ENCODE data around the gene PTPRM.

GRCh38 chr18:8056723-8057122, 489.6 kb downstream of the PTPRM start:
- TF ChIP-seq CTCF (IDR thresholded peaks at IDR 0.05; ENCODE audit: extremely low read depth in 1 of 2, insufficient read depth in 1 of 2, low read depth in 1 of 2, low read length in 2 of 2) (no peak), POLR2A (IDR thresholded peaks at IDR 0.05; ENCODE audit: low read depth, low read length) (no peak), EZH2 (IDR thresholded peaks at IDR 0.05; ENCODE audit: borderline replicate concordance, low read depth, low read length, severe bottlenecking) (no peak), POLR2AphosphoS5 (IDR thresholded peaks at IDR 0.05; ENCODE audit: insufficient read depth, low read depth, low read length) (no peak), FOS (IDR thresholded peaks at IDR 0.05; ENCODE audit: borderline replicate concordance, insufficient read depth, low read length) (no peak), JUN (IDR thresholded peaks at IDR 0.05; ENCODE audit: borderline replicate concordance, insufficient read depth, insufficient read length, low read depth) (no peak), MAX (IDR thresholded peaks at IDR 0.05; ENCODE audit: insufficient read depth, insufficient read length) (no peak)

Data from endothelial cell of umbilical vein (primary cell).